ENCODE measurements around the gene ADGRF1.
"Not testable (repeated sequence)": the region's sequence is repeated elsewhere in the genome, so short reads cannot be mapped to it uniquely, and the experiment has no call there.

ADGRF1 gene

DNA sequence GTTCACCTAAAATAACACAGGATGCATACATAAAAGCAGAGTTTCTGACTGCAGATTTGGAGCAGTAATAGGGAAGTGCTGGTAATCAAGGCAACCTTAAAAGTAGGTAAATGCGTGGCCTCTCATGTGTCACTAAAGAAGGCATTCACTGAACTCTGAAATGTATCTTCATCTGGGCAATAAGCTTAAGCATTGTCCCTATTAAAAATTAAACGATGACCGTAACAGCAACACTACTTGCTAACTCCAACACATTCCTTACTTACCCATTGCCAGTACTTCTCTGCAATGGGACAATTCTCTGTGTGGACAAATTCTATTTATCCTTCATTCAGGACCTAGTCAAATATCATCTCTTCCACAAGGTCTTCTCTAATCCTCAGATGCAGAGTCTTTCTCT, 19.9 kb downstream of the ADGRF1 start:
- no peak for DNase-seq (ENCODE audit: low read depth)

DNA sequence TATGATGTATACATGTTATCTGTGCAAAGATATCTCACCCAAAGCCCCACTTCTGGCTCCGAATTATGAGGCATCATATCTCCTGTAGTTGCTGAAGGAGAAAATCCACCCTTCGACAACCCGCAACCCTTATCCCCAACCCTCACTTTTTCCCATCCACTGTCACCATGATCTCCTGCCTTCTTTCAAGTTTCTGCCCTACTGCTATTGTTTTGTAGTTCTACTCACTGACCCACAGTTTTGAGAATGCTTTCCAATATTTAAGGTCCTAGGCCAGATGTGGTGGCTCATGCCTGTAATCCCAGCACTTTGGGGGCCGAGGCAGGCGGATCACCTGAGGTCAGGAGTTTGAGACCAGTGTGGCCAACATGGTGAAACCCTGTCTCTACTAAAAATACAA, 22.2 kb downstream of the ADGRF1 start:
- no peak for DNase-seq (ENCODE audit: low read depth)

DNA sequence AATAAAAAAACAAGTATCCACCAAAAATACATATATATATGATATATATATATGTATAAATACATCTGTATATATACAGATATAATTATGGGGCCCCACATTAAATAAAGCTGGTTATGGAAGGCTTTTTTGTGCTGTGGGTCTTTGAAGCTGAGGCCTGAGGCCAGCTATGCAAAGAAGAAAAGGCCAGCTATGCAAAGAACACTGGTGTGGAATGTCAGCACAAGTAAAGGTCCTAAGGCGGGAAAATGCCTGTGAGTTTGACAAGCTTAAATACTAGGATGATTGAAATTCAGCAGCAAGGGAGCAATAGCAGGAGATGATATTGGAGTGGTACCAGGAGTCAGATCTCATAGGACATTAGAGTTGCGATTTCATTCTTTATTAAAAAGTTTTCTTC, 25.2 kb downstream of the ADGRF1 start:
- no peak for DNase-seq (ENCODE audit: low read depth)

DNA sequence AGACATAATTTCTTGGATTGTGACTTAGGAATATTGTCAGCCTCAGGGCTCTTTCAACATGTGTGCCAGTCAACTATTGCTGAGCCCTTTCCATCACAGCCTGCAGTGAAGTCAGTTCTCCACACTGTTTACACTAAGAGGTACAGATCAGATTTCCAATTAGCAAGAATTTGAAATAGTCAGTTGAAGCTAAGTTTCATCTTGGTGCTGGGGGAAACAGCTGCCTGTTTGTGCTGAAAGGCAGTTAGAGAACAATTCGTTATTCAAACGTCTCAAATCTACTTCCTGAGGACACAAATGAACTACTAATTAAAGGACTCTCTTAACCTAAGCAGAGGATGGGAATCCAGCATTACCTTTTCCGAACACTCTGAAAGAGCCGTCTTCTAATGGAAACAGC, 25.9 kb downstream of the ADGRF1 start:
- no peak for DNase-seq (ENCODE audit: low read depth)

- DNase-seq (ENCODE audit: low read depth) = no peak
These were observed 27.7 kb downstream of the ADGRF1 start for GRCh38 chr6:47014401-47014800.

- DNase-seq (ENCODE audit: low read depth) = no peak
These were observed 32.5 kb downstream of the ADGRF1 start for GRCh38 chr6:47009583-47009982.

- no peak for DNase-seq (ENCODE audit: low read depth)
These were observed 33.8 kb downstream of the ADGRF1 start for GRCh38 chr6:47008397-47008763.

DNA sequence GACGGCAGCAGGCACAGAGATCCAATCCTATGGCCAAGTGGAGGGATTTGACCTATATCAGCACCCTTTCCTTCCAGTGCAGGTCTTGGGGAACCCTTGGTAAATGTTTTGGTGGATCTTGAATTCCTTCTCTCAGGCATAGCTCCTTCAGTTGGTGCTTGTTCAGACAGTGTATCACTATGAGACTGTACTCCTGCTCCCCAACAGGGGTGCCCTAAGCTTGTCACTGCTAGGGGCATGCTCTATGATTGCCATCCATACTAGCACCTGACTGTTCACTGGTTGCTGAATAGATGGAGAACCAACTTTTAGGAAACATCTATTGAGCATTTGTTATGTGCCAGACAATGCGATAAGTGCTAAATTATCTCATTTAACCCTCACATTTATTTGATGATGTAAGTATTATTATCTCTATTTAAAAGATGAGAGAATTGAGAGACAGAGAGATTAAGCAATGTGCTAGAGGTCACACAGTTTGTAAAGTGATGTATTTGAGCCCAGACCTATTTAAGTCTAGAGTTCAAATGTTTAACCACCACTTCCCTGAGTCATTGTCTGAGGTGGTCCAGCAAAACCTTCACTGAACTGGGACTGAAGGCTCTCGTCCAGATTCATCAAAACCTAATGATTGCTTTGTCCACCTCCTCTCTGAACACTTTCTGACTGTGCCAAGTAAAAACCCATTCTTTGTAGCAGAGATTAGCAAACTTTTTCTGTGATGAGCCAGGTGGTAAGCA, 34.3 kb downstream of the ADGRF1 start:
- DNase-seq (ENCODE audit: low read depth) = peak; percentile 5

- DNase-seq (ENCODE audit: low read depth) = no peak
These were observed 36.6 kb downstream of the ADGRF1 start for GRCh38 chr6:47005486-47005885.

DNA sequence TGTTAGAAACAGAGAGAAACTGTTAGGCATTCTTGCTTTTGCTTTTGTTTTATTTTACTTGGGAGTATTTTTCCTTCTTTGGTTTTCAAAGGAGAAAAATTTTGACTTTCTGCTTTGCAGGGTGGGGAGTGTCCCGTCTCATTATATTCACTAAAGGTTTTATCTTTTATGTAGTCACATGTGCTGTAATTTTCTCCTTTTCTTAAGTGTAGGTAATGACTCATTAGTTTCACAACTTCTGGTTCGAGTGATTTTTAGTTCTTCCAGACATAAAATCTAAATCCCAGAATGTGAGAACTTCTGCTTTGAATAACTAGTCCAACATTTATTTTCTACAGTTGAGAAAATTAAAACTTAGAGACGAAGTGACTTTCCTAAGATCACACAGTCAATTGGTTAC, 37.7 kb downstream of the ADGRF1 start:
- peak; percentile 22 for DNase-seq (ENCODE audit: low read depth)

GRCh38 chr6:47000842-47001241, 41.3 kb downstream of the ADGRF1 start:
- peak; percentile 21 for DNase-seq (ENCODE audit: low read depth)

GRCh38 chr6:46998436-46999017, 43.6 kb downstream of the ADGRF1 start:
- peak; percentile 9 for DNase-seq (ENCODE audit: low read depth)

DNA sequence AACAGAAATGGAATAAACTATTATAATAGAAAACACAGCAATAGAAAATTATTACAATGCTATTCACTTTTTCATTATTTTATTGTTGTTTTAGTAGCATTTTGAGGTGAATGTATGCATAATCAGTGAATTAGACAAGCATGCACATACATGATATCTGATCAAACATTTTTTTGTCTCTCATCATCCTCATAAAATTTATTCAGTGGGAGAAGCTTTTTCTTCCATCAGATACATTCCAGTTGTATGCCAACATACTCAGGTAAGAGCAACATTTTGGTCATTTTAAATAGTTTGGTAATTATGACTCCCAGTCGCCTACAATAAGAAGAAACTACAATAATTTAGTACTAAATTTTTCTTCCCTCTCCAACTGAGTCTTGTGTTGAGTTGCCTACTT, 44.5 kb downstream of the ADGRF1 start:
- DNase-seq (ENCODE audit: low read depth) = no peak

- no peak for DNase-seq (ENCODE audit: low read depth)
These were observed 45.1 kb downstream of the ADGRF1 start for GRCh38 chr6:46996860-46997641.

DNA sequence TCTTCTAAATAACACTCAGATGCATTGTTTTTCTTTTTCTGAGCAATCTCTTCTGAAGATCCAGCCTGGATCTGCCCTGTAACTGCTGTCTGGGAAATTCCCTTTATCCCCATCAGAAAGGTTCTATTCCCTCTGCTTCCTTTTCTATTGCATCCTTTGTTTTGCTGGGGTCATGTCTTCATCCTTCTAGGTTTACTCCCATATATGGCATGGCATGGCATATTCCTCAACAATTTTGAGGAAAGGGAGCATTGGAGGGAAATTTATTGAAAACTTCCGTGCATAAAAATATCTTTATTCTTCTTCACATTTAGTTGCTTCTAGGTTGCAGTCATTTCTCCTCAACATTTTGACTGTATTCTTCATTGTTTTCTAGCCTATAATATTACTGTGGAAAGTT, 47.2 kb downstream of the ADGRF1 start:
- DNase-seq (ENCODE audit: low read depth) = no peak

GRCh38 chr6:46993846-46994245, 48.3 kb downstream of the ADGRF1 start:
- peak; percentile 76 for DNase-seq (ENCODE audit: low read depth)

DNA sequence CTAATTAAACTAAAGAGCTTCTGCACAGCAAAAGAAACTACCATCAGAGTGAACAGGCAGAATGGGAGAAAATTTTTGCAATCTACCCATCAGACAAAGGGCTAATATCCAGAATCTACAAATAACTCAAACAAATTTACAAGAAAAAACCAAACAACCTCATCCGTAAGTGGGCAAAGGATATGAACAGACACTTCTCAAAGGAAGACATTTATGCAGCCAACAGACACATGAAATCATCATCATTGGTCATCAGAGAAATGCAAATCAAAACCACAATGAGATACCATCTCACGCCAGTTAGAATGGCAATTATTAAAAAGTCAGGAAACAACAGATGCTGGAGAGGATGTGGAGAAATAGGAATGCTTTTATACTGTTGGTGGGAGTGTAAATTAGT, 49.7 kb downstream of the ADGRF1 start:
- DNase-seq (ENCODE audit: low read depth) = not testable (repeated sequence)

DNA sequence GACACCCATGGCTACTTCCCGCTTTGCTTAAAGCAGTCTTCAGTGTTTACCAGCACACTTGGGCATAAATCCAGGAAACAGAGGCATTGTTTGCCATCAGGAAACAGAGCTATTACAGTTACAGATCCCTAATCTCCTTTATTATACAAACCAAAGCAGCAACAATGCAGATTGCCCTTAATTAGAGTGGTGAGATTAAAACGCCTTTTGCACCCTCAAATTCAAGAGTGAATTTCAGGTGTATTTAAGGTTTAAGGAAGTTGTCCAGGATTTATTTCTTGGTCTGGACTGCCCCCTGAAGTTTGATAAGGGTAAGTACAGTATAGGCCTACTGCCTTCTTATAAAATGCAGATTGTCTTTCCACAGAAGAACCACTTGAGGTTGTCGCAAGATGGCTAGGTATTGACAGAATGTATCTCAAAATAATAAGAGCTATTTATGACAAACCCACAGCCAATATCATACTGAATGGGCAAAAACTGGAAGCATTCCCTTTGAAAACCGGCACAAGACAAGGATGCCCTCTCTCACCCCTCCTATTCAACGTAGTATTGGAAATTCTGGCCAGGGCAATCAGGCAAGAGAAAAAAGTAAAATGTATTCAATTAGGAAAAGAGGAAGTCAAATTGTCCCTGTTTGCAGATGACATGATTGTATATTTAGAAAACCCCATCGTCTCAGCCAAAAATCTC, 51.2 kb downstream of the ADGRF1 start:
- DNase-seq (ENCODE audit: low read depth) = peak; percentile 60

DNA sequence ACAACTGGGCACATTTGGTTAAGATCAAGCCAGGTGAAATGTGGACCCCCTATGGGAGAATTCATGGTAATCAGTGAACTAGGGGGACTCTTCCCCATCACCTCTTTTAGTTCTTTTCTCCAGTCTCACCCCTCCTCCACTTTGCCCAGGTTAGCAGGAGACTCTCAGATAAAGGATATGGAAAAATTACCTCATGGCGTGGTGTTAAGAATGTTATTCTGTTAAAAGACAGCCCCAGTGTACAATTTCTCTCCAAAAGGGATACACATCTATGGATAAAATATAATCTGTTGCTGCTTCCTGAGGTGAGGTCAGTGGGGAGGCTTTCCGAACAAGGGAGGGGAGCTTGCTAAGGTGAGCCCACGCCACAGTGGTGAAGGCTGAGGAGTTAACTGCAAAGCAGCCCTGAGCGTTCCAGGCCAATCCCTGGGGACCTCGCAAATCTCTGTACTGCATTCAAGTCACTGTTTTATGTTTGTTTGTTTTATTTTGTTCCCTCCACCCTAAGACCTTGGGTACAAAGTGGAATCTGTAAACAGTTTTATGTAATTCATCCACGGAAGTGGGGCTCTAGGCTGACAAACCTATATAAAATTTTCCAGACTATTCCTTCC, 52.0 kb downstream of the ADGRF1 start:
- no peak for DNase-seq (ENCODE audit: low read depth)

DNA sequence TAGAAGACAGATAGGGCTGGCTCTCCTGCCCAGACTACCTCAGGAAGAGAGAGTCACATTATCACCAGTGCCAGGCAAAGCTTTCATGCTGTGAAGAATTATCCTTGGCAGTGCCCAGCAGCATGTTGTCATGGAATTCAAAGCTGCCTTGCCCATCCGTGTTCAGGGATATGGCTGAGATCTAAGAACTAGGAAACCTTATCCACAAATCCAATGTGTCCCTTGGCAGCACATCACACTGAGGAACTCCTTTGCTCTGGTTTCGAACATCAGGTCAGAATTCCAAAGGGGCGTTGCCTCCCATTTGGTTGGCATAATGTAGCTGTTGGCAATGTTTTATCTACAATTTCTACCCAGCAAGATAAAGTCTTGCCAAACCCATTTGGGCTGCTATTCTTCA, 52.7 kb downstream of the ADGRF1 start:
- no peak for DNase-seq (ENCODE audit: low read depth)

- DNase-seq (ENCODE audit: low read depth) = peak; percentile 36
These were observed 56.2 kb downstream of the ADGRF1 start for GRCh38 chr6:46985943-46986342.

DNA sequence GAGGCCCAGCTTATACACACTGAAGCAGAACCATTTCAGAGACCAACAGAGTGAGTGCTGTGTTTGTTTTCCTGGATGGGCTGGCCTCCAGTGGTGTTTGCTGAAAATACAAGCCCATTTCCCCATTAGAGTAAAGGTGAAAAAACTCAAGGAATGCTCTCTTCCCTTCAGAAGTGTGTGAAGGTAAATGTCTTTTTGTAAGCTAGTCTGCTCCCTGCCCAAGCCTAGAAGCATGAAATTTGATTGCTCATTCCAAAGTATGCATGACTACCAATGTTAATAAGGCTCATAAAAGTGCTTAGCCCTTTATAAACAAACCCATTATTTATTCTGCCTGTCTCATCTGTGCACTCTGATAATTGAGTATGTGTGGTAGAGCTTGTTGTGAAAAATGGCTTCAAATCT, 59.1 kb downstream of the ADGRF1 start:
- DNase-seq (ENCODE audit: low read depth) = no peak
